ENCODE results near the gene LRFN4. TPM values are rescaled to one million over a fixed set of nuclear protein-coding genes. Genes with fewer than 3 reads are reported as not detected.

The LRFN4 gene
- total and polyA plus RNA-seq, 2 of the 8 experiments (the other 6 are each of a cell fraction or from before 2014, with no cell fraction given), result 49.8 to 64.3 TPM

DNA sequence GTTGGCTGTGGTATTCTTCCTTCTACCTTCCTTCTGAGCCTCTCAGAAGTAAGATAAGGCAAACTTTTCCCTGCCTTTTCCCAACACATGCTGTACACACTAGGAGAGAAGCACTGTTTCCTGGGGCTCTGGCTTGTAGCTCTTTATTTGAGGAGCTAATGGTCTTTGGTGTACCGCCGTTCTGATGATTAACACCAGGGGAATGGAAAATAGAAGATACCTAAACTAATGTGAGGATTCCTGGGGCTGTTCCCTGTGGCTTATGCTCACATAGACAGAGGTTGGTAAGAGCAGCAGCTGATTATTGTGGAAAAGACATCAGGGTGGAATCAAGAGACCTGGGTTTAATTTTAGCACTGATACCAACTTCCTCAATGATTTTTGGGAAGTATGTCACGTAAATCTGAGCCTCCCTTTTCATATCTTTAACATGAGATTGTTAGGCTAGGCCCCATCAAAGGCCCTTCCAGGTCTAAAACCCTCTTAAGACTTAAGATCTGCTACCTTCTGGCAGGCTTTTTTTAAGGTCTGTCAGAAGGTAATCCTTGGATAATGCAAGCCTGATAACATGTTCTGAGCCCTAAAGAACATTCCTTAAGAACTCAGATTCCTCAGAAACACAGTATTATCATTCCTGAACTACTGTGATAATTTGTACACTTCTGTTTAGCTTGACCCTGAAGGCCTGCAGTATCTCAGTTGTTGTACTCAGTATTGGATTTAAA, 38.5 kb upstream of the LRFN4 start (continued):
- TF ChIP-seq, protein P1, sequence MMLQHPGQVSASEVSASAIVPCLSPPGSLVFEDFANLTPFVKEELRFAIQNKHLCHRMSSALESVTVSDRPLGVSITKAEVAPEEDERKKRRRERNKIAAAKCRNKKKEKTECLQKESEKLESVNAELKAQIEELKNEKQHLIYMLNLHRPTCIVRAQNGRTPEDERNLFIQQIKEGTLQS (IDR thresholded peaks at IDR 0.05; ENCODE audit: insufficient read depth, low read depth, low read length), result no peak
- TF ChIP-seq BCL11A (IDR thresholded peaks at IDR 0.05; ENCODE audit: low read depth in 2 of 2, low read length in 2 of 2), result no peak
- TF ChIP-seq SP4 (IDR thresholded peaks at IDR 0.05; ENCODE audit: low read length), result no peak

Data from H1 (cell line).